HepG2 (cell line): ENCODE measurements around the gene DKKL1. TPM values are rescaled to one million over a fixed set of nuclear protein-coding genes. Genes with fewer than 3 reads are reported as not detected.

Experiments
- CENPX ChIP-seq: sonication (generic); formaldehyde crosslinking; IDR thresholded peaks from 2 replicates; pipeline ENCODE4 v1.9.0; 2021; ENCODE audit warnings: mild to moderate bottlenecking, missing genetic modification reagents, moderate library complexity
- FOXK1 ChIP-seq: sonication (generic); formaldehyde crosslinking; IDR thresholded peaks from 2 replicates; pipeline ENCODE4 v1.4.0; 2020; ENCODE audit warnings: low read depth, missing genetic modification reagents, borderline replicate concordance
- GMEB2 ChIP-seq: IDR thresholded peaks from 2 replicates; pipeline ENCODE4 v1.6.1; 2016; ENCODE audit warnings: missing biosample characterization, missing genetic modification reagents, low read depth
- GRHL1 ChIP-seq: sonication (generic); formaldehyde crosslinking; conservative IDR thresholded peaks from 2 replicates; pipeline ENCODE4 v1.8.0; 2022; ENCODE audit warnings: missing genetic modification reagents
- ISX ChIP-seq: sonication (generic); formaldehyde crosslinking; conservative IDR thresholded peaks from 2 replicates; pipeline ENCODE4 v1.5.0; 2020; ENCODE audit warnings: missing genetic modification reagents
- KLF13 ChIP-seq: sonication (generic); formaldehyde crosslinking; IDR thresholded peaks from 2 replicates; pipeline ENCODE4 v1.4.0; 2020; ENCODE audit warnings: mild to moderate bottlenecking, missing genetic modification reagents
- MEIS1 ChIP-seq: sonication (generic); formaldehyde crosslinking; IDR thresholded peaks from 2 replicates; pipeline ENCODE4 v1.9.0; 2021; ENCODE audit warnings: mild to moderate bottlenecking, missing genetic modification reagents, moderate library complexity, borderline replicate concordance
- POLR2G ChIP-seq: fragments of 200-400 bp; formaldehyde crosslinking; IDR thresholded peaks from 2 replicates; pipeline ENCODE4 v1.6.1; 2018; ENCODE audit warnings: mild to moderate bottlenecking, low read depth, low read length, moderate library complexity
- RXRB ChIP-seq: IDR thresholded peaks from 2 replicates; pipeline ENCODE4 v1.6.1; 2016; ENCODE audit warnings: borderline replicate concordance, missing genetic modification reagents, missing compliant biosample characterization
- SAP130 ChIP-seq: IDR thresholded peaks from 2 replicates; pipeline ENCODE4 v1.6.1; 2016; ENCODE audit warnings: low read depth
- SETDB1 ChIP-seq: sonication (generic); formaldehyde crosslinking; IDR thresholded peaks from 2 replicates; pipeline ENCODE4 v1.5.1; 2020; ENCODE audit warnings: missing genetic modification reagents, mild to moderate bottlenecking, borderline replicate concordance
- SIX4 ChIP-seq: sonication (generic); formaldehyde crosslinking; IDR thresholded peaks from 2 replicates; pipeline ENCODE4 v1.4.0; 2020; ENCODE audit warnings: missing genetic modification reagents
- SP140L ChIP-seq: sonication (generic); formaldehyde crosslinking; IDR thresholded peaks from 2 replicates; pipeline ENCODE4 v1.4.0; 2020; ENCODE audit warnings: missing genetic modification reagents, borderline replicate concordance
- ZBTB20 ChIP-seq: sonication (generic); formaldehyde crosslinking; IDR thresholded peaks from 2 replicates; pipeline ENCODE4 v1.8.1; 2023; ENCODE audit warnings: missing genetic modification reagents, low read depth, mild to moderate bottlenecking, borderline replicate concordance
- ZBTB8A ChIP-seq: sonication (generic); formaldehyde crosslinking; IDR thresholded peaks from 2 replicates; pipeline ENCODE4 v1.4.0; 2020; ENCODE audit warnings: mild to moderate bottlenecking, low read depth, missing genetic modification reagents, borderline replicate concordance
- ZIK1 ChIP-seq: sonication (generic); formaldehyde crosslinking; IDR thresholded peaks from 2 replicates; pipeline ENCODE4 v1.5.0; 2020; ENCODE audit warnings: mild to moderate bottlenecking, low read depth, missing genetic modification reagents, borderline replicate concordance
- ZNF263 ChIP-seq: sonication (generic); formaldehyde crosslinking; IDR thresholded peaks from 2 replicates; pipeline ENCODE4 v1.4.0; 2020; ENCODE audit warnings: missing genetic modification reagents
- ZNF264 ChIP-seq: sonication (generic); formaldehyde crosslinking; IDR thresholded peaks from 2 replicates; pipeline ENCODE4 v1.4.0; 2020; ENCODE audit warnings: missing genetic modification reagents
- ZNF781 ChIP-seq: sonication (generic); formaldehyde crosslinking; IDR thresholded peaks from 2 replicates; pipeline ENCODE4 v1.5.1; 2020; ENCODE audit warnings: borderline replicate concordance, mild to moderate bottlenecking, missing genetic modification reagents; ENCODE audit errors: not compliant biosample characterization
- ZNF879 ChIP-seq: sonication (generic); formaldehyde crosslinking; IDR thresholded peaks from 2 replicates; pipeline ENCODE4 v1.8.1; 2023; ENCODE audit warnings: missing genetic modification reagents
- ZSCAN9 ChIP-seq: IDR thresholded peaks from 2 replicates; pipeline ENCODE4 v1.6.1; 2016; ENCODE audit warnings: borderline replicate concordance
- ZXDC ChIP-seq: sonication (generic); formaldehyde crosslinking; IDR thresholded peaks from 2 replicates; pipeline ENCODE4 v1.5.0; 2020; ENCODE audit warnings: mild to moderate bottlenecking, missing genetic modification reagents
- polyA plus RNA-seq, 8 experiments: library from polyadenylated mRNA; depleted of rRNA in 3 of 8; stranded (reverse) in 7 of 8; unstranded in 1 of 8; fragments of >200 nt; fragmentation: Illumina TruSeq in 4 of 8; extraction: Trizol in 4 of 8; gene quantifications; 2 replicates each; pipeline versions ENCODE4 v1.2.1 to v1.2.3, GENCODE V29; 2011 to 2016; ENCODE audit warnings: low read depth in 4 of 8, missing spikeins in 1 of 8, mixed read lengths in 1 of 8; ENCODE audit not compliant: insufficient read depth in 1 of 8
- total RNA-seq, 5 experiments: library from RNA; depleted of rRNA; stranded (reverse); fragments of >200 nt; fragmentation: Illumina TruSeq; extraction: Trizol; gene quantifications; 2 replicates each; pipeline ENCODE4 v1.2.3, GENCODE V29; 2016; ENCODE audit warnings: low read depth in 1 of 5
- TF ChIP-seq, protein P1 (sequence below): sonication (generic); formaldehyde crosslinking; IDR thresholded peaks from 2 replicates; pipeline ENCODE4 v1.4.0; 2020; ENCODE audit warnings: missing genetic modification reagents, mild to moderate bottlenecking, borderline replicate concordance

Gene DKKL1
- total and polyA plus RNA-seq, 2 of the 13 experiments (the other 11 are each of a cell fraction or from before 2014, with no cell fraction given) = 0.30 to 0.31 TPM

DNA sequence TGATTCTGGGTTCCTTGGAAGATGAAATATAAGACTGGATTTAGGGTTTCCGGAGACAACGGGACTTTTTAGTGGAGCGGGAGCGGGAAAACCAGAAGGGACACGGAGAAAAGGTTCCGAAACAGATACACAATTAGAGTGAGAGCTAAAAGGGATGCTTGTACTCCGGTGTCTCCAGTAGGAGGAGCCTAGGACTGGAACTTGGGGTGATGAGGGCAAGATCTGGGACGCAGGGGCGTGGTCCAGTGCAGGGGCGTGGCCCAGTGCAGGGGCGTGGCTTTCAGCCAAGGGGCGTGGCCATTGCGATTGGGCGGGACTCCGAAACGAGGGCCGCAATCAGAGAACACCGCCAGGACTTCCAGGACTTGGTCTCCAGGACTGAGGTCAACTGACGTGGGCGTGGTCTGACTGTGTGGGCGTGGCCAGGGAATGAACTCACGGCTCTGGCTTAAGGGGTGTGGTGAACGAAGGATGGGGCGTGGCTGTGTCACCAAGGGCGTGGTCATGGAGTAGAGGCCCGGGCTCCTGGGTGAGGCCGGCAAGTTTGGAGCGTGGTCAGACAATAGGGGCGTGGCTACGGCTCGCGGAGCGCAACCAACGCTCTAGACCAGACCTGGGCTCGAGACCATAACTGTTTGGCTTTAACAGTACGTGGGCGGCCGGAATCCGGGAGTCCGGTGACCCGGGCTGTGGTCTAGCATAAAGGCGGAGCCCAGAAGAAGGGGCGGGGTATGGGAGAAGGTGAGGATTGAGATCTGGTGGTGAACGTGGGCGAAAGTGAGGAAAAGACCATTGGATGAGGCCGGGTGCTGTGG, at the start of gene DKKL1 (continued):
- TF ChIP-seq GRHL1 (CRISPR knock-in tag) = no peak
- TF ChIP-seq MEIS1 (CRISPR knock-in tag) = no peak
- TF ChIP-seq ZSCAN9 (CRISPR knock-in tag) = no peak
- no peak for TF ChIP-seq ZXDC
- TF ChIP-seq KLF13 (CRISPR knock-in tag) = no peak
- TF ChIP-seq ZIK1 (CRISPR knock-in tag) = no peak
- TF ChIP-seq ZBTB20 (CRISPR knock-in tag) = no peak
- TF ChIP-seq ZNF263 = no peak
- TF ChIP-seq, protein P1, sequence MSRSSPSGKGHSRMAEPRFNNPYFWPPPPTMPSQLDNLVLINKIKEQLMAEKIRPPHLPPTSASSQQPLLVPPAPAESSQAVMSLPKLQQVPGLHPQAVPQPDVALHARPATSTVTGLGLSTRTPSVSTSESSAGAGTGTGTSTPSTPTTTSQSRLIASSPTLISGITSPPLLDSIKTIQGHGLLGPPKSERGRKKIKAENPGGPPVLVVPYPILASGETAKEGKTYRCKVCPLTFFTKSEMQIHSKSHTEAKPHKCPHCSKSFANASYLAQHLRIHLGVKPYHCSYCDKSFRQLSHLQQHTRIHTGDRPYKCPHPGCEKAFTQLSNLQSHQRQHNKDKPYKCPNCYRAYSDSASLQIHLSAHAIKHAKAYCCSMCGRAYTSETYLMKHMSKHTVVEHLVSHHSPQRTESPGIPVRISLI (CRISPR knock-in tag) = no peak
- TF ChIP-seq FOXK1 (CRISPR knock-in tag) = peak; percentile 52; the same call in 1 of the 2 replicates
- no peak for TF ChIP-seq ZNF781 (CRISPR knock-in tag)
- TF ChIP-seq SP140L (CRISPR knock-in tag) = no peak
- no peak for TF ChIP-seq ZNF264 (CRISPR knock-in tag)
- TF ChIP-seq ISX (CRISPR knock-in tag) = no peak
- no peak for TF ChIP-seq CENPX
- no peak for TF ChIP-seq ZNF879 (CRISPR knock-in tag)
- TF ChIP-seq SETDB1 = no peak
- TF ChIP-seq SIX4 = no peak
- no peak for TF ChIP-seq ZBTB8A (CRISPR knock-in tag)
- no peak for TF ChIP-seq GMEB2 (CRISPR knock-in tag)
- peak; percentile 45 for TF ChIP-seq POLR2G
- no peak for TF ChIP-seq RXRB (CRISPR knock-in tag)
- peak; percentile 70 for TF ChIP-seq SAP130 (CRISPR knock-in tag)
